ENCODE data around the gene CACNA1S. TPM values are rescaled to one million over a fixed set of nuclear protein-coding genes. Genes with fewer than 3 reads are reported as not detected.

CACNA1S gene
- total and polyA plus RNA-seq, 2 of the 4 experiments (the other 2 are of a cell fraction), result not detected

DNA sequence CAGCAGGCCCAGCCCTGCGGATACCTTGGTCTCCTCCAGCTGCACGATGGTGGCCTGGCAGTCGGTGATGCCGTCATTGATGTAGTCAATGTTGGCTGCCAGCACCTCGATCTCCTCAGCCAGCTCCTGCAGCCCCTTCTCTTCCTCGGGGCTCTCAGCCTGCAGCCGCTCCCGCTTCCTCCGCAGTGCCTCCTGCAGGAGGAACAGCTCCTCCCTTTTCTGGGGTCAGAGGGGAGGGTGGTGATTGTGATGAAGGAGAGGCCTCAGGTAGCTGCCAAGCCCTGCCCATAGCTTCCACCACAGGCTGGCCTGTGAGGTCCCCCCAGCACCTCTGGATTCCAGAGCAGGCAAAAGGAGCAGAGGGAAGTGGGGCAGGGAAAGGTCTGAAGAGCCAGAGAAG lies 122.1 kb downstream of the CACNA1S start:
- no peak overlapping the region for H4K91ac ChIP-seq (ENCODE audit: insufficient read depth, low read depth, low read length)
- no peak overlapping the region for H2BK15ac ChIP-seq (ENCODE audit: low read depth, low read length)
- no peak overlapping the region for H3K27ac ChIP-seq (ENCODE audit: insufficient read depth, low read length)
- H3K36me3 ChIP-seq (ENCODE audit: control insufficient read depth, insufficient read depth, low read length), result no peaks in the 10 kb centered on the region
- no peak overlapping the region for H4K8ac ChIP-seq (ENCODE audit: low read depth in 2 of 2, low read length in 2 of 2)
- POLR2A ChIA-PET (ENCODE audit: unreplicated experiment), result no interaction called here
- H2AFZ ChIP-seq (replicated peaks; ENCODE audit: low read length, poor library complexity), result no peak overlapping the region
- H2AK9ac ChIP-seq (replicated peaks; ENCODE audit: low read depth, low read length, poor library complexity), result no peak overlapping the region
- H3K4ac ChIP-seq (ENCODE audit: low read depth, low read length), result no peak overlapping the region
- H3K79me1 ChIP-seq (ENCODE audit: low read depth in 1 of 2, low read length in 2 of 2), result no peaks in the 10 kb centered on the region
- no peak overlapping the region for H3K14ac ChIP-seq (replicated peaks; ENCODE audit: low read depth, low read length)
- no peak overlapping the region for H2BK120ac ChIP-seq (ENCODE audit: low read depth, low read length)
- no peak overlapping the region for H4K5ac ChIP-seq (ENCODE audit: low read depth, low read length)
- no peak overlapping the region for H2AK5ac ChIP-seq (ENCODE audit: low read depth, low read length)
- intact Hi-C loops (cut with micrococcal nuclease), result no loop called here
- H3K9ac ChIP-seq (ENCODE audit: low read depth, low read length), result no peak overlapping the region
- H3K9me3 ChIP-seq (ENCODE audit: control insufficient read depth, insufficient read depth, low read length), result no peaks in the 10 kb centered on the region
- in situ Hi-C loops (cut with MboI; ENCODE audit: low sequenced_read_pairs), result no loop called here
- dilution Hi-C loops (cut with HindIII; ENCODE audit: low sequenced_read_pairs, unreplicated experiment), result no loop called here
- peaks cover 11% of the 10 kb centered on the region; the same call in 1 of the 2 replicates for H3K27me3 ChIP-seq (ENCODE audit: control insufficient read depth, insufficient read depth, low read length)
- no peak overlapping the region for H3K56ac ChIP-seq (ENCODE audit: extremely low read depth, insufficient read depth, low read length)
- H2BK20ac ChIP-seq (ENCODE audit: low read depth, low read length), result no peak overlapping the region
- TF ChIP-seq, protein P1, sequence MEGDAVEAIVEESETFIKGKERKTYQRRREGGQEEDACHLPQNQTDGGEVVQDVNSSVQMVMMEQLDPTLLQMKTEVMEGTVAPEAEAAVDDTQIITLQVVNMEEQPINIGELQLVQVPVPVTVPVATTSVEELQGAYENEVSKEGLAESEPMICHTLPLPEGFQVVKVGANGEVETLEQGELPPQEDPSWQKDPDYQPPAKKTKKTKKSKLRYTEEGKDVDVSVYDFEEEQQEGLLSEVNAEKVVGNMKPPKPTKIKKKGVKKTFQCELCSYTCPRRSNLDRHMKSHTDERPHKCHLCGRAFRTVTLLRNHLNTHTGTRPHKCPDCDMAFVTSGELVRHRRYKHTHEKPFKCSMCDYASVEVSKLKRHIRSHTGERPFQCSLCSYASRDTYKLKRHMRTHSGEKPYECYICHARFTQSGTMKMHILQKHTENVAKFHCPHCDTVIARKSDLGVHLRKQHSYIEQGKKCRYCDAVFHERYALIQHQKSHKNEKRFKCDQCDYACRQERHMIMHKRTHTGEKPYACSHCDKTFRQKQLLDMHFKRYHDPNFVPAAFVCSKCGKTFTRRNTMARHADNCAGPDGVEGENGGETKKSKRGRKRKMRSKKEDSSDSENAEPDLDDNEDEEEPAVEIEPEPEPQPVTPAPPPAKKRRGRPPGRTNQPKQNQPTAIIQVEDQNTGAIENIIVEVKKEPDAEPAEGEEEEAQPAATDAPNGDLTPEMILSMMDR (conservative IDR thresholded peaks at IDR 0.05; ENCODE audit: low read depth, low read length), result no peak
- TF ChIP-seq NFE2L2 (IDR thresholded peaks at IDR 0.05; ENCODE audit: low read depth, low read length), result no peak
- no peak for TF ChIP-seq RFX5 (IDR thresholded peaks at IDR 0.05; ENCODE audit: low read depth, low read length)
- no peak for TF ChIP-seq CEBPB (IDR thresholded peaks at IDR 0.05; ENCODE audit: low read depth, low read length)
- TF ChIP-seq POLR2A (IDR thresholded peaks at IDR 0.05; ENCODE audit: low read depth, low read length), result no peak
- no peak for TF ChIP-seq RCOR1 (IDR thresholded peaks at IDR 0.05; ENCODE audit: insufficient replicate concordance, low read length)
- no peak for TF ChIP-seq MXI1 (IDR thresholded peaks at IDR 0.05; ENCODE audit: borderline replicate concordance, low read depth, low read length)
- TF ChIP-seq MAZ (IDR thresholded peaks at IDR 0.05; ENCODE audit: borderline replicate concordance, low read depth, low read length), result no peak
- TF ChIP-seq MAFK (IDR thresholded peaks at IDR 0.05; ENCODE audit: low read depth, low read length), result no peak
- TF ChIP-seq RAD21 (IDR thresholded peaks at IDR 0.05; ENCODE audit: low read length), result no peak
- TF ChIP-seq FOS (IDR thresholded peaks at IDR 0.05; ENCODE audit: low read depth, low read length), result no peak
- no peak for TF ChIP-seq SMC3 (IDR thresholded peaks at IDR 0.05; ENCODE audit: low read depth, low read length)
- H3K4me2 ChIP-seq (ENCODE audit: low read depth, low read length), result no peak overlapping the region
- WGBS, 2 experiments (ENCODE audit: extremely low coverage in 2 of 2, insufficient read length in 1 of 2), result 83% methylated on average over 4 of the region's 9 CpGs; no CpG with 5 or more reads in 1 of the 2 experiments
- DNase-seq (no peak), ATAC-seq (ENCODE audit: low read depth) (no peak)
- BruUV-seq (replicated peaks), result no TSS peak
- H2BK5ac ChIP-seq (ENCODE audit: low read depth, low read length, poor library complexity, severe bottlenecking), result no peak overlapping the region
- no peaks in the 10 kb centered on the region; the same call in 1 of the 2 replicates for H4K20me1 ChIP-seq (ENCODE audit: insufficient read depth, low read length)
- H3K4me3 ChIP-seq (ENCODE audit: insufficient read depth, low read depth, low read length), result no peak overlapping the region
- CTCF ChIA-PET, result interaction anchor here (2.4 kb wide), 1 partner anchor 18 kb away, joined by 8 read pairs; no protein-coding TSS in a partner anchor
- H3K4me1 ChIP-seq (ENCODE audit: control insufficient read depth, insufficient read depth, low read length), result no peaks in the 10 kb centered on the region
- no peak overlapping the region for H3K18ac ChIP-seq (ENCODE audit: low read depth, low read length)
- H3K9me1 ChIP-seq (ENCODE audit: insufficient read depth, low read length), result no peaks in the 10 kb centered on the region
- H3K23ac ChIP-seq (ENCODE audit: low read depth, low read length), result no peak overlapping the region

Data from IMR-90 (cell line).